GM12875 (cell line): ENCODE results near the gene ENGASE.

Source experiments
- H3K4me3 ChIP-seq: one replicate; pipeline ENCODE4 v1.5.1; 2011; ENCODE audit warnings: low read depth, low read length, control low read depth
- CTCF ChIP-seq: IDR thresholded peaks from 2 replicates; pipeline ENCODE4 v1.5.1; 2011; ENCODE audit warnings: low read depth, mild to moderate bottlenecking, control low read depth, inconsistent platforms, low read length, moderate library complexity, borderline replicate concordance; ENCODE audit not compliant: insufficient read depth

ENGASE gene

GRCh38 chr17:79118924-79119323 lies 44.3 kb downstream of the ENGASE start:
- no peak for TF ChIP-seq CTCF

GRCh38 chr17:79120259-79120658 lies 45.6 kb downstream of the ENGASE start:
- TF ChIP-seq CTCF = no peak
- no peak overlapping the region for H3K4me3 ChIP-seq

More at GRCh38 chr17:79118924-79119323, 44.3 kb downstream of the ENGASE start:
- H3K4me3 ChIP-seq = no peak overlapping the region

DNA sequence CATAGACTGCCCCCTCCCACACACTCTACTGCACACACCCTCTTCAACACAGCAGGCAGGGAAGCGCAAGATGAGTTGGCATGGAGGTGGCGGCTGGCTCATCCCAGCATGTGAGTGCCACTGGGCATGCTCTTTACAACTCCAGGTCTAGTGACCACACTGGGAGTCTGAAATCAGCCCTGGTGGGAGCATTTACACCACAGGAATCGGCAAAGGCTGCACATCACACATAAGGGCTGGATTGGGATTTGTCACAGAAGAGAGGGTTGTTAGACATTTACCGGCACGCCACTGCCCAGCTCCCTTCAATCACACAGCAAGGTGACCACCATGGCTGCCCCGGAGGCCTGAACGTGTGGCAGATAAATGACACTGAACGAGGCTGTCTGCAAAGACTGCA lies 49.4 kb downstream of the ENGASE start:
- H3K4me3 ChIP-seq = no peak overlapping the region
- no peak for TF ChIP-seq CTCF

- H3K4me3 ChIP-seq = no peak overlapping the region
- TF ChIP-seq CTCF = no peak
Measured at GRCh38 chr17:79124513-79125209, 50.0 kb downstream of the ENGASE start.

GRCh38 chr17:79125503-79125902 lies 50.9 kb downstream of the ENGASE start:
- no peak for TF ChIP-seq CTCF
- H3K4me3 ChIP-seq = no peak overlapping the region

- no peak for TF ChIP-seq CTCF
- no peak overlapping the region for H3K4me3 ChIP-seq
Measured at GRCh38 chr17:79126139-79126538, 51.5 kb downstream of the ENGASE start.

GRCh38 chr17:79127534-79128135 lies 53.0 kb downstream of the ENGASE start:
- no peak for TF ChIP-seq CTCF

More at GRCh38 chr17:79127534-79128135, 53.0 kb downstream of the ENGASE start:
- H3K4me3 ChIP-seq = no peak overlapping the region
